HG03280 (cell line): ENCODE data around the gene TMEM62.
"Not testable (repeated sequence)": the region's sequence is repeated elsewhere in the genome, so short reads cannot be mapped to it uniquely, and the experiment has no call there.

Experiments used
- ATAC-seq: cut with Tn5 transposase; IDR thresholded peaks from one replicate; pipeline ENCODE4 v1.9.1; 2021; ENCODE audit warnings: mild to moderate bottlenecking, moderate library complexity; ENCODE audit not compliant: unreplicated experiment

TMEM62 gene

DNA sequence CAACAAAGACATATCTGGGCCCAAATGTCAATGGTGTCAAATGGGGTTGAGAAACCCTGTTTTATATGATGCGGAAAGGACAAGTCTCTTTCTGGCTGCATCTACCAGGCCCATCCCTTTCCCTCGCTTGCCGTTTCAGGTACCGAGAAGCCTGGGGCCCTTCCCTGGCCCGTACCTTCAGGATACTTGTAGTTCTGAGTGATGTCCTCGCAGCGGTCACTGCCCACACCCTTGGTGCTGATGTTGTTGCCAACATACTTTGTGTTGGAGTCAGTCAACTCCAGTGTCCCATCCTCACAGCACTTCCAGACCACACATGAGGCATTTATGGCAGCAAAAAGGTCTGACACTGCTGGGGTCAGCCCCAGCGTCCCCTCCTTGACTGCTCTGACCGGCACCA is 73.6 kb downstream of the TMEM62 start:
- no peak for ATAC-seq

GRCh38 chr15:43208052-43209002 is 74.9 kb downstream of the TMEM62 start:
- ATAC-seq, result no peak

- ATAC-seq, result no peak
Measured at GRCh38 chr15:43209059-43209824, 75.9 kb downstream of the TMEM62 start.

DNA sequence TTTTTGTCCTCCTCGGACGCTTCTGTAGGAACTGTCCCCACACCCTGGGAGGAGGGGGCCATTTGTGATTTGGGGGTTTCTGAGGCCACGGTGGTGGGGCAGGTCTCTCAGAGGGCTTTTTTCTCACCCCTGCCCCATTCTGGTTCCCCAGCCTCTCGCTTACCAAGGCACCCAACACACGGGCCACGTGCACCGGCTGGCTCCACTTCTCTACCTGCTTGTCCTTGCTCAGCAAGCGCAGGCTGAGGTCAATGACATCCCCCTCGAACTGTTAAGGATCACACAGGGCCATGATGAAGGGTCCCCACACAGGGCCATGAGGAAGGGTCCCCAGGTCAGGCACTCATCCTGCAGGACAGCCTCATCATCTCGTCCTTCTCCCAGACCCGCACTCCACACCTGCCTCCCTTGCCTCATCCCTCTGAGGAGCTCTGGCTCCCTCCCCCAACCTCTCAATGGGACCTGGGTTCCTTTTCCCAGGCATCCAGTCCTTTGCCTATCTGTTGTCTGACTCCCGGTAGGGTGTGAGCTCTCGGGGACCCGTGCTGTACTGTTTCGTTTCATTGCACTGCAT is 76.9 kb downstream of the TMEM62 start:
- no peak for ATAC-seq

GRCh38 chr15:43210807-43211206 is 77.4 kb downstream of the TMEM62 start:
- ATAC-seq, result no peak

DNA sequence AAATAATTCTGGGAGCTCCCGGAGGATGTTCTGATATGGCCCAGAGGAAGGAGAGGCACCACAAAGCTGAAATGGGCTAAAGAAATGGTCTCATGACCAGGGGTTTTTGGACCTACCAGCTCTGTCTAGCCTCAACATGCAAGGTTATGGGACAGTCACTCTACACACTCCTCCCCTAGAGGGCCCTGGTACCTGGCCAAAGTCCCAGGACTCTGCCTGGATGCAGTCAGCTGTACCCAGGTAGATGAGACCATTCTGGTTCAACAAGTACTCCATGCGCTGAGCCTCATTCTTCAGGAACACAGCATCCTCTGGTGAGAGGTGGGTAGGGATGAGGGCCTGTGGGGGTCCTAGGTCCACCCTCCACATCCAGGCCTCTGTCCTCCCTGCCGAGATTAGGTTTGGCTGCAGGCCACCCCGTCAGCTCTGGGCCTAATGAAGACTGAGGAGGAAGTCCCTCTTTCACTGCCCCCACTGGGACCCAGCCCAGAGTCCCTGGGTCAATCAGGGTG is 77.9 kb downstream of the TMEM62 start:
- ATAC-seq, result no peak

GRCh38 chr15:43212299-43212698 is 78.9 kb downstream of the TMEM62 start:
- no peak for ATAC-seq

DNA sequence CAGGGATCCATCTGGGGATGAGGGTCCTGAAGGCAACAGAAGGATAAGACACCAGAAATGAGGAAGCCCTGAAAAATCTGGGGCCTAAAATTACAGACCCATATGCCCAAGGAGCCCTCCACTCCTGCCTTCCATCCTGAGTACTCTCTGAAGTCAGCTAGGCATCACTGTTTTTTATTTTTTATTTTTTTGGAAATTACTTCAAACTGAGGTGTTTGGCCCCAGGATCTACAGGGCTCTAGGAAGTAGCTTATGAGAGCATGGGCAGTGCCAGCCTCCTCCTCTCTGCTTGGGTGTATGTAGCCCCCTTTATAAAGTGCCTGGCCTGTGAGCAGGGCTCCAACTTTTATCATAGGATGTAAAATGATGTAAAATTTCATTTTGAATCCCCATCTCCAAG is 79.6 kb downstream of the TMEM62 start:
- no peak for ATAC-seq

DNA sequence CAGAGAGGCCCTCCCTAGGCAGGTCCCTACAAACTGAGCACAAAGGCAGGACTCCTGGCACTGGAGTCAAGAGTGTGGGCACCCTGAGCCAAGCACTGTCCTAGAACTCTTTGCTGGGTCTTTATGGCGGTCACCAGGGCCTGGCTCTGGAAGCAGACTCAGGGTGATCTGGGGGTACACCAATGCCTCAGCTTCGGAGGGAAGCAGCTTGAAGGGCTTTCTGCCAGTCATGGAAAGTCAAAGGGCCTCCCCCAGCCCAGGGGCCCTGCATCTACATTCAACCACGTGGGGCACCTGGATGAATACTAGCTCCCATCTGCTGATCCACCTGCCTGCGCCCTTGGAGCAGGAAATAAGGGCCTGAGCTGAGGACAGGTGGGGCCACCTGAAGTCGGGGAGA is 80.1 kb downstream of the TMEM62 start:
- no peak for ATAC-seq

DNA sequence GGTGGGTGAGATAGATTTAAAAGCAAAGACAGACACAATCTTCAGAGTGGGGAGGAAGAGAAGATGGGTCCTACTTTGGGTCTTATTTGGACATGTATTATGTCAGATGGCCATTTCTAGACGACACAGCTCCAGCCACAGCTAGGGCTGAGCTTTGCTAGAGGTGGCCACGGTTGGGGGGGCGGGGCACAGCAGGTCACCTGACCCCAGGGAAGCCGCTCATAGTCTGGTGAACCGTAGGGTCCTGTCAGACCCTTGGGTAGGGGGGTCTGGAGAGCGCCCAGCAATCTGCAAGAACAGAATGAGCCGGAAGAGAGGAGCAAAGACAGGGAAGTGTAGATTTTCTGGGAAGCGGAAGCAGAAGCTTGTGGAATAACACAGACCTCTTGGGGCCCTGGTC is 80.8 kb downstream of the TMEM62 start:
- ATAC-seq, result no peak

DNA sequence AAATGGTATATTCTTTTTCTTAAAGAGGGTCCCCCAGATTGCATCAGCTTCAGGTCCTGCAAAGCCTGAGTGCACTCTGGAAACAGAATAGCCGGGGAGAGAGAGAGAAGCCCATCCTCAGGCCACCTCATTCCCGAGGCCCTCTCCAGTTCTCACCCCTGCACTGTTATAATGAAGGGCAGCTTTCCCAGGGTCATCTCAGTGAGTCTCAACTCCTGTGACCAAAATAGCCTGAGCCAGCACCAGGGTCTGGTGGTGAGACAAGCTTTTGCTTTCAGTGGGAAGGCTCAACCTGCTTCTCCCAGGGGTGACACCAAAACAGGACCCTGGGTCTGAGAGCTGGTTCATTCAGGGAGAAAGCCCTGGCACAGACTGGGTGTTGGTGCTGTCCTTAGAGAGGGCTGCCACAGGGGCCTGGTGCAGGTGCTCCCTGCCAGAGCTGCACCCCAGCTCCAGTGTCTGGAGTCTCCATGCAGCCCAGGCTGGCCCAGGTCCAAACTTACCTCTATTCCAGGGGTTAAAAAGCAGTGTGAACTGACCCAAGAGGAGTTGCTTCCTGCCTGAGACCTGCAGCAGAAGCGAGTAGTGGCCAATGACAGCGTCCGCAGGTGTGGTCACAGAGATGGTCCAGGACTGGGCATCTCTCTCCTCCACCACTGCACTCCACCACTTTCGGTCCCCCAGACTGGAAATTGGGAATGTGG is 81.4 kb downstream of the TMEM62 start:
- ATAC-seq, result no peak

GRCh38 chr15:43215961-43216360 is 82.6 kb downstream of the TMEM62 start:
- ATAC-seq, result no peak

DNA sequence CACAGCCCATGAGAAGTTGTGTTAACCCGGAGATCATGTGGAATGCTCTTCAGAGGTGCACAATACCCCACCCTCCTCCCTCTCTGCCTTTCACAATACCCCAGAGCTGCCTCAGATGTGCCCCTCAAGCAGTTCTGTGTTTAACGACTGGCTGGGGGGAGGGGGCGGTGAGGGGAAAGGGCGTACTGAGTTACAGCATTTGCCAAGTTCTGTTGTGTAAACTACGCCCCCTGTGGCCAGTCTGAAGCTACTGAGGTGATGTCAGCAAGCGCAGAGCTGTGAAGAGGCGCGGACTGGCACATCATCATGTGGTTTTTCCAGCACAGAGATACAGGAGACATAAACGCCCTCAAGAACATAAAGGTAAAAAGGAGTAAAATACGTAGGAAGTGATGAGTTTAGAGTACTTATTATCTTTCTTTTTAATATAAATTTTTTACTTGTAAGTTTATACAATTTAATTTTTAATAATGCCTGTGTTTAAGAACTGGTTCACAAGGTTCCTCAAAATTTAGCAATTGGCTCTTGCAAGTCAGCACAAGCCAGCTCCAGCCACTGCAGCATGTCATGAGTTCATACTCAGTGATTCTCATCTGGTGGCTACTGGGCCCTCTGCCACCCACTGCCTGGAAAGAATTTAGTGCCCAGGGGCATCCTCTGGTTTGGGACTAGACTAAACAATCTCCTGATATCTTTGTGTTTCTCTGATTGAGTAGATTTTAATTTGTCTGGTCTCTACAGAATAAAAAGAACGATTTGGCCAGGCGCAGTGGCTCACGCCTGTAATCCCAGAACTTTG is 85.7 kb downstream of the TMEM62 start:
- ATAC-seq, result no peak

GRCh38 chr15:43219929-43220928 is 86.8 kb downstream of the TMEM62 start:
- ATAC-seq, result no peak

DNA sequence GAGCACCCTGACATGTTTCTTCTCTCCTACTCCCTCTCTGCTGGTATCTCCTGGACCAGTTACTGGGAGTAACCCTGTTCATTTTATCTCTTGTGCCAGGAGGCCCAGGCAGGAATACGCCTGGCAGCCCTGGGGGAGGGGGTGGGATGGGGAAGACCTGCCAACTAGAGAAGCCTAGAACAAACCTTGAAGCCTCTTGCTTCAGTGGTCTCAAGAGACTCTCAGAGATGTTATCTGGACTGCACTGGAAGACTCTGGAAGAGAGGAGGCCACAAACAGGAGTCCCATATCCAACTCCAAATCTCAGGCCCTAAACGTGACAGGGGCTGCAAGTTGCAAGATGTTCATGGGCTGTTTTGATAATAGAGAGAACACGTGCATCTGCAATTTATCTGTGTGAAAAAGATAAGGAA is 87.6 kb downstream of the TMEM62 start, which contains the start of gene EPB42:
Gene EPB42, minus strand, starts transcription at position 28 of the 413 bp plus-strand sequence. CDS start 193 bp downstream, outside the sequence.
- ATAC-seq, result no peak

GRCh38 chr15:43221422-43221821 is 88.0 kb downstream of the TMEM62 start:
- ATAC-seq, result no peak

GRCh38 chr15:43225201-43225949 is 92.0 kb downstream of the TMEM62 start:
- ATAC-seq, result no peak

GRCh38 chr15:43225950-43226255 is 92.5 kb downstream of the TMEM62 start:
- ATAC-seq, result not testable (repeated sequence)
